ENCODE data around the gene CPXM1. TPM values are rescaled to one million over a fixed set of nuclear protein-coding genes. Genes with fewer than 3 reads are reported as not detected.
A peak's percentile ranks its signal among the peaks of the same experiment; 100 is the strongest.

Gene CPXM1
- total RNA-seq, 1 donor = under 0.01 TPM

DNA sequence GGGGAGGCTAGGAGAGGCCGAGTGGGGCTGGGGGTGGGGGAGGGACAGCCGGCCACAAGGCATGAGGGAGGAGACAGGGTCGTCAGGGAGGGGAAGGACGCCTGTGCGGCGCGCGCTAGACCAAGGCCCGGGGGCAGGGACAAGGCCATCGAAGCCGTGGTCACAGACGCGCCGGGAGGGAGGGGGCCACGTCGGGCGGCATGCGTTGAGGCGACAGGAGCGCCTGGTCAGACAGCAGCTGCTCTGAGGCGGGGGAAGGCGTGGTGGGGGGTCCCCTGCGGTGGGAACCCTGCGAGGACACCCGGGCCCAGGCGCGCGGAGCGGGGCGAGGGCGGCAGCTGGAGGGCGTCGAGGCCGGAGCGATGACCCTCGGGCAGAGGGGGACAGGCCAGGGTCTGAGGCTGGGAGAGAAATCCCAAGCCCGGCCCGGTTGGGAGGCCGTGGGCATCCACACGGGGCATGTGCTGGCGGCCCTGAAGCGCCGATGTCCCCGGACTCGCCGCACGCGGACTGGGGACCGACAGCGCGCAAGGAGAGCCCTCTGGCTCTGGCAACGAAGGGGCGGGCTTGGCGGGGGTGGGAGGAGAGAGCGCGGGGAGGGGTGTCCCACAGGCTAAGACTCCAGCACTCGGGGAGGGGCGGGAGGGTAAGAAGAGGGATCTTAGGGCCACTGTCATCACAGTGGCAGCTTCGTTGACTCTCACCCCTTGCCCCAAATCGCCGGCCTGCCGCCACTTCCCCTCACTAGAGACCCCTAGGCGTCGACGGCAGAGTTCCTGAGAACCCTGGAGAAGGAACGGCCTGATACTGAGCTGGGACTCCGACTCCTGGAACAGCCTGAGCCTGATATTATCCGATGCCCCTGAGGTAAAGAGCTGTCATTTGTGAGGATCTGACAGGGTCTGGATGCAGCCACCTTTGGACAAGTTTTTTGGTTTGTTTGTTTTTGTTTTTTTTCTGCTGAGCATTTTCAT is 20.8 kb upstream of the CPXM1 start:
- no peak overlapping the region for H3K4me2 ChIP-seq (ENCODE audit: insufficient read depth, low read length)
- TF ChIP-seq, protein P1, sequence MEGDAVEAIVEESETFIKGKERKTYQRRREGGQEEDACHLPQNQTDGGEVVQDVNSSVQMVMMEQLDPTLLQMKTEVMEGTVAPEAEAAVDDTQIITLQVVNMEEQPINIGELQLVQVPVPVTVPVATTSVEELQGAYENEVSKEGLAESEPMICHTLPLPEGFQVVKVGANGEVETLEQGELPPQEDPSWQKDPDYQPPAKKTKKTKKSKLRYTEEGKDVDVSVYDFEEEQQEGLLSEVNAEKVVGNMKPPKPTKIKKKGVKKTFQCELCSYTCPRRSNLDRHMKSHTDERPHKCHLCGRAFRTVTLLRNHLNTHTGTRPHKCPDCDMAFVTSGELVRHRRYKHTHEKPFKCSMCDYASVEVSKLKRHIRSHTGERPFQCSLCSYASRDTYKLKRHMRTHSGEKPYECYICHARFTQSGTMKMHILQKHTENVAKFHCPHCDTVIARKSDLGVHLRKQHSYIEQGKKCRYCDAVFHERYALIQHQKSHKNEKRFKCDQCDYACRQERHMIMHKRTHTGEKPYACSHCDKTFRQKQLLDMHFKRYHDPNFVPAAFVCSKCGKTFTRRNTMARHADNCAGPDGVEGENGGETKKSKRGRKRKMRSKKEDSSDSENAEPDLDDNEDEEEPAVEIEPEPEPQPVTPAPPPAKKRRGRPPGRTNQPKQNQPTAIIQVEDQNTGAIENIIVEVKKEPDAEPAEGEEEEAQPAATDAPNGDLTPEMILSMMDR (IDR thresholded peaks at IDR 0.05; ENCODE audit: extremely low read depth, low read depth, low read length) = no peak
- H3K36me3 ChIP-seq (ENCODE audit: insufficient read depth, low read length) = no peaks in the 10 kb centered on the region
- H3K4me1 ChIP-seq (ENCODE audit: insufficient read depth, low read length) = peaks cover 18% of the 10 kb centered on the region
- no peak overlapping the region for H2AFZ ChIP-seq (ENCODE audit: low read length)
- H3K79me2 ChIP-seq (ENCODE audit: insufficient read depth, low read length) = no peaks in the 10 kb centered on the region
- H3K4me3 ChIP-seq (ENCODE audit: insufficient read depth, low read length) = no peak overlapping the region
- DNase-seq (ENCODE audit: insufficient read length, low spot score, missing footprints) = no peak
- H3K27ac ChIP-seq (ENCODE audit: low read depth, low read length) = no peak overlapping the region
- no peaks in the 10 kb centered on the region for H4K20me1 ChIP-seq (ENCODE audit: insufficient read depth, low read length)
- no peaks in the 10 kb centered on the region for H3K9me3 ChIP-seq (ENCODE audit: low read depth, low read length)
- H3K27me3 ChIP-seq (ENCODE audit: insufficient read depth, low read length) = peaks cover 13% of the 10 kb centered on the region

DNA sequence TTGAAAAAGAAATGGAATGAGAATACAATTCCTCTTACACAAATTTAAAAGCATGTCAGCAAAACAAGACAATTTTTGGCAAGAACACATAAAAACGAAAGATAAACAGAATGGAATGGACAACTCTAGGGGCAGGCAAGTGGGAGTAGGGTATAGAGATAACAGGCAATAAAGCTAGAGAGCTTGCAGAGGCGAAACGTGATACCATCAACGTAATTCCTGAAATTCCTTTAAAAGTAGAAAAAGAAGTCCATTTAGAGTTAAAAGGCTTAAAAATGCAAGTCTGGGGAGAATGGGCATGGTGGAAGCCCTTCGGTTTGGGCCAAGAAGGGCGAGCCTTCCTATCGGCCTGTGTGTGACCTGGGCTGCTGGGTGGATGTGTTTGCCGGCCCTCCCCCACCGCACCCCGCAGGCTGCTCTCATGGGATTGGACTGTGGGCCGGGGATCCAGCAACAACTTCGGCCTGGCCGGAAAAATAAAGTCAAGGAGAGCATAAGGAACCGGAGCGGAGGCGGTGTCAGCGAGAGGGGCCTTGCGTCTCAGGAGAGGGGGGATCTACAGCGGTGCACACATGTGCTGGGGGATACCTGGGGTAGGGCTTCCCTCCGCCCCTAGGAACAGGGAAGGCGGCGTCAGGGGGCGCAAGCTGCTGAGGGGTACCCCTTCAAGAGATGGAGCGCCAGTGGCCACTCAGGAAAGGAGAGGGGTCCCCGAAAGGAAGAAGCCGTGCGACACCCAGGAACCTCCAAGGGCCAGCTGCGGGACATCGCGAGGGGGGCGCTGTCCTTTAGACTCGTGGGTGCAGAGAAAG is 19.9 kb upstream of the CPXM1 start:
- Histone ChIP-seq H3K4me1 (ENCODE audit: insufficient read depth, low read length) (peaks cover 26% of the 10 kb centered on the region), H3K9me3 (ENCODE audit: low read depth, low read length) (no peaks in the 10 kb centered on the region), H3K79me2 (ENCODE audit: insufficient read depth, low read length) (no peaks in the 10 kb centered on the region), H3K4me2 (ENCODE audit: insufficient read depth, low read length) (peak overlapping the region; percentile 78), H3K4me3 (ENCODE audit: insufficient read depth, low read length) (peak overlapping the region; percentile 36), H3K36me3 (ENCODE audit: insufficient read depth, low read length) (no peaks in the 10 kb centered on the region), H3K27ac (ENCODE audit: low read depth, low read length) (no peak overlapping the region), H3K27me3 (ENCODE audit: insufficient read depth, low read length) (peaks cover 9% of the 10 kb centered on the region), H2AFZ (ENCODE audit: low read length) (no peak overlapping the region), H4K20me1 (ENCODE audit: insufficient read depth, low read length) (no peaks in the 10 kb centered on the region)
- peak; percentile 93 for DNase-seq (ENCODE audit: insufficient read length, low spot score, missing footprints)
- TF ChIP-seq, protein P1 (IDR thresholded peaks at IDR 0.05; ENCODE audit: extremely low read depth, low read depth, low read length) = no peak

DNA sequence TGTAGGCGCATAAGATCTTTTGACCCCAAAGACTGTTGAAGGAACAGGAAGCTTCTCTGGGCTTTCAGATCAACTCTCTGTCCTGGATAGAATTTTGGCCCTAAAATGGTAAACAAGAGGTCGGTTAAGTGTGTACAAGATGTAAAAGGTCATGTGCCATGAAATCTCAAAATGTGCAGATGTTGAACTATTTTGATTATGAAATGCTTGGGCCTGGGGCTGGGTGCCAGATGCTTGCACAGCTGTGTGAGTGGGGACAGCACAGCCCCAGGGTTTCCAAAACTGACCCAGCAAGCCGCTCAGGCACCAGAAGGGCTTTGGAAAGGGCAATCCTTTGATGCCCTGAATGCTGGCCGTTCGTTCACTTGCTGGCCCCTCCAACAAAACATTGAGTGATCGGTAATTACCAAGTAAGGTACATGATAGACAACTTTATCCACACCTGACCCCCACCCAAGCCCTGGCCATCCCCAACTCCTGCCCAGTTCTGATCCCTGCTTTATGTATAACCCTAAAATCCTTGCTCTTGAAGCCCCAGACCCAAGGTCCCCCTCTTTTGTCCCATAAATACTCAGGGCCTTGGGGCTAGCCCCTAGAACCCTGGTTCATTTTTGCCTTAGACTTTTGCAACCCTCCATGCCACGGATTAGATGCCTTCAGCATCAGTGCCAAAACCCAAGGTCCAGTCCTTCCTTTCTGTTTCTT is 17.6 kb upstream of the CPXM1 start:
- no peak overlapping the region for H2AFZ ChIP-seq (ENCODE audit: low read length)
- no peak overlapping the region for H3K27ac ChIP-seq (ENCODE audit: low read depth, low read length)
- no peak overlapping the region for H3K4me2 ChIP-seq (ENCODE audit: insufficient read depth, low read length)
- peaks cover 1% of the 10 kb centered on the region for H3K9me3 ChIP-seq (ENCODE audit: low read depth, low read length)
- H4K20me1 ChIP-seq (ENCODE audit: insufficient read depth, low read length) = no peaks in the 10 kb centered on the region
- H3K4me3 ChIP-seq (ENCODE audit: insufficient read depth, low read length) = no peak overlapping the region
- peak; percentile 45 for DNase-seq (ENCODE audit: insufficient read length, low spot score, missing footprints)
- TF ChIP-seq, protein P1 (IDR thresholded peaks at IDR 0.05; ENCODE audit: extremely low read depth, low read depth, low read length) = no peak
- peaks cover 44% of the 10 kb centered on the region for H3K4me1 ChIP-seq (ENCODE audit: insufficient read depth, low read length)
- no peaks in the 10 kb centered on the region for H3K36me3 ChIP-seq (ENCODE audit: insufficient read depth, low read length)
- H3K27me3 ChIP-seq (ENCODE audit: insufficient read depth, low read length) = peaks cover 9% of the 10 kb centered on the region
- H3K79me2 ChIP-seq (ENCODE audit: insufficient read depth, low read length) = no peaks in the 10 kb centered on the region
